Activated CD4-positive, CD25-positive, alpha-beta regulatory T cell treated with anti-CD3 and anti-CD28 coated beads, Interleukin-2, amount 50 U/mL, for 24 hours (primary cell): ENCODE data around the gene DDC.
"Not testable (repeated sequence)": the region's sequence is repeated elsewhere in the genome, so short reads cannot be mapped to it uniquely, and the experiment has no call there.

Experiments
- ATAC-seq, 2 donors: fragments of 150-1000 bp; cut with Tn5 transposase; one replicate each; pipeline ENCODE4 v1.10.0; 2021; ENCODE audit warnings: mild to moderate bottlenecking in 1 of 2, moderate library complexity in 1 of 2

DDC gene

GRCh38 chr7:50589364-50589763, 24.2 kb upstream of the DDC start:
- no peak for ATAC-seq

- ATAC-seq: no peak
These were observed 23.7 kb upstream of the DDC start for GRCh38 chr7:50588937-50589336.

DNA sequence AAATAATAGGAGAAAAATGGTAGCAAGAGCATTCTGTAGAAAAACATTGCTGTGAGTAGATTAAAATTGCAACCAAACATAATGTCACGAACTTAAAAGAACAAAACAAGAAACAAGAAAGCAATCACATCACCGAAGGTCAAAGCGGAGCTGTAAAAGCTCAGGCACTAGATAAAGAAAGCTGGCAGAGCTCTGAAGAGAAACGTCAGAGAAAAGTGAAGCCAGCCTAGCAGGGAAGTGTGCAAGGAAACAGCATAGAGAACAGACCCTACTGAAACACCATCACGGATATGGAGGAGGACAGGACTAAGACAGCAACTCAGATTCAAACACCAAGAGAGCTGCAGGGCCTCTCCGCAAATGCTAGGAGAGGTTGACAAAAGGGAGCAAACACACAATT, 22.5 kb upstream of the DDC start:
- ATAC-seq: no peak

- no peak for ATAC-seq
These were observed 19.7 kb upstream of the DDC start for GRCh38 chr7:50584793-50585408.

DNA sequence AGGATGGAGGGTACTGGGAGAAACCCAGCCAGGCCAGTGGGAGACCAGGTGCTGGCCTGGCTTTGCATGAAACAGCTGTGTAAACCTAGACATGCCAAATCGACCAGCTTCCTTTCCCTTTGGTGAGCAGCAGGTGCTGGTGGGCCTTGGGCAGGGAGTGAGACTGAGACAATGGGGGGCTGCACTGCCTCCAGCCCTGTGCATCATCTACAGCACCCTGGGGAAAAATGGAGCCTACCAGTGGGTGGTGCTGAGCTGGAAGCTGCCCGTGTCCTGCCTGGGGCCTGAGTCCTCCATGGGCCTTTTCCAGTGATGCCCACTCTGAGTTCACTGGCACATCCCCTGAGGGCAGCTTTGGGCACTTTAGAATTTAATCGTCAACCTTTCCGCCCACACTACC, 19.2 kb upstream of the DDC start:
- ATAC-seq: no peak

GRCh38 chr7:50583295-50583694, 18.1 kb upstream of the DDC start:
- ATAC-seq: not testable (repeated sequence)

DNA sequence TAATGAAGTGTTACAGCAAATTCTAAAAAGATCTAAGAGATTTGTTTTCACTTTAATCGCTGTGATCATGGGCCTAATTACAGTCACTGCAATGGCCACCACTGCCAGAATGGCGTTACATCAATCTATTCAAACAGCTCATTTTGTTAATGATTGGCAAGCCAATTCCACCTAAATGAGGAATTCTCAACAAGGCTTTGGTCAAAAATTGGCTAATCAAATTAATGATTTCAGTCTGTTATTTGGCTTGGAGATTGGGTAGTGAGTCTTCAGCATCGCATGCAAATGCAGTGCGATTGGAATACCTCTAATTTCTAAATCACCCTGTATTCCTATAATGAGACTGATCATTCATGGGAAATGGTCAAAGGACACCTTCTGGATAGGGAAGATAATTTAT, 17.1 kb upstream of the DDC start:
- not testable (repeated sequence) for ATAC-seq

GRCh38 chr7:50580666-50581065, 15.5 kb upstream of the DDC start:
- not testable (repeated sequence) for ATAC-seq

DNA sequence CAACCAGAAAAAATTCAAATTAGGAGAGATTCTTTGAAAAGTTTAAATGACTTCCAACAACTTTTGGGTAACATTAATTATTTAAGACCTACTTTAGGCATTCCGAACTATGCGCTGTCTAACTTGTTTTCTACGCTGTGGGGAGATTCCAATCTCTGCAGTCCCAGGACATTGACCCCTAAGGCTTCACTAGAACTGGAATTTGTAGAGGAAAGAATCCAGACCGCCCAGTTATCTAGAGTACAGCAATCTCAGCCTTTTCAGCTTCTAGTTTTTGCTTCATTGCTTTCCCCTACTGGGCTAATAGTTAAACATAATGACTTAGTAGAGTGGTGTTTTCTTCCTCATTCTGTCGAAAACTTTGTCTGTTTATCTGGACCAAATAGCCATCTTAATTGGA, 14.9 kb upstream of the DDC start:
- no peak for ATAC-seq

- not testable (repeated sequence) for ATAC-seq
These were observed 12.9 kb upstream of the DDC start for GRCh38 chr7:50578105-50578504.

GRCh38 chr7:50577569-50577968, 12.4 kb upstream of the DDC start:
- ATAC-seq: no peak

DNA sequence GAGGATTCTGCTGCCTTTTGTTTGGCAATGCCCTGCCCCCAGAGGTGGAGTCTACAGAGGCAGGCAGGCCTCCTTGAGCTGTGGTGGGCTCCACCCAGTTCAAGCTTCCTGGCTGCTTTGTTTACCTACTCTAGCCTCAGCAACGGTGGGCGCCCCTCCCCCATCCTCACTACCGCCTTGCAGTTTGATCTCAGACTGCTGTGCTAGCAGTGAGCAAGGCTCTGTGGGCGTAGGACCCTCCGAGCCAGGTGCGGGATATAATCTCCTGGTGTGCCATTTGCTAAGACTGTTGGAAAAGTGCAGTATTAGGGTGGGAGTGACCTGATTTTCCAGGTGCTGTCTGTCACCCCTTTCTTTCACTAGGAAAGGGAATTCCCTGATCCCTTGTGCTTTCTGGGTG, 11.2 kb upstream of the DDC start:
- ATAC-seq: not testable (repeated sequence)

GRCh38 chr7:50567715-50568261, 2.6 kb upstream of the DDC start:
- ATAC-seq: no peak

DNA sequence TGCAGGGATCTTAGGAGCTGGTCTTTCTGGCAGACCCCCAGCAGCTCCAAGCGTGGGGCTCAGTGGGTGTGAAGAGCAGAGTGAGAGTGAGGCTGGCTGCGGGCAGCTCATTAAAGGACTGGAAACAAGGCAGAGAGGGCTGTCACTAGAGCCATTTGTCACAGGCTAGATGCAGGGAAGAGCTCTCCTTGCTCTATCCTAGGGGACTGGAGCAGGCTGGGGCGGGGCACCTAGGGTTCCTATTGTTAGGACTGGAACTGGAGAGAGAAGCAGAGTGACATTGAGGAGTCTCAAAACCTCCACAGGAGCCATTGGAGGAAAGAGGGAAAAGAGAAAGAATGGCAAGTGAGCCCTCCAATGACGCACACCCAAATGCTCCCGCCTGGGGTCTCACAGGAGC, 772 bp upstream of the DDC start:
- no peak for ATAC-seq

- ATAC-seq: no peak
These were observed 333 bp upstream of the DDC start for GRCh38 chr7:50565559-50565916.

DNA sequence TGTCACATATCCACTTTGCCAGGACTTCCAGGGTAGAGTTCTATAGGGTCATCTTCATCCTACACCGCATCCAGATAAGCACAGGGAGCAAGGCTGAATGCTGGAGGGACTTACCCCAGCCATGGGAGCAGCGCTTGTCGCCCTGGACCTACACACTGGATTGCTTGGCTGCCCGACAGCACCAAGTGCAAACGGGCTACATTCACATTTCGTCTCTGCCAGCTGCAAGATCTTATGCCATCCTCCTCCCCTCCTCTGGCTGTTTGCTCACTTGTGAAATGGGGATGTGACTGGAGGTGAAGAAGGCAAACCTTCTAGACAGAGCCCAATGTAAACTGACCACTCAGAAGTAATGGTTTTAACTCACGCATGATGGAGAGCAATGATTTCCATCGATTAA, 1.0 kb downstream of the DDC start:
- no peak for ATAC-seq

DNA sequence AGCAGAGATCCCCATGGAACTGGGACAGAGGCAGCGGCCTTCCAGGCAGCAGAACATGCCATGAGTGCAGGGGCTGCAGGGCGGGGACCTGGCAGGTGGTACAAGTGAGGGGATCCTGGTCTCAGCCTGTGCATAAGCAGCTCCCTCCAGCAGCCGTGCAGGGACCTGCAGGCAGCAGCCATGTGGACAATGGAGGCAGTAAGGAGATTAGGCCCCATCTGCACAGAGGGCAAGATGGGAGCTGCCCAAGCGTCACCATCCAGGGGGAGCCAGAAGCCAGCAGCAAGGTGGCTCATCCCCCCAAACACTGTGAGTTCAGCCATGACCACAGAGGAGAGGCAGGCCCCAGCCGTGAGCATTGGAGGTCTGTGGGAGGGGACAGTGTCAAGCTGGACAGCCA, 3.1 kb downstream of the DDC start:
- ATAC-seq: no peak

DNA sequence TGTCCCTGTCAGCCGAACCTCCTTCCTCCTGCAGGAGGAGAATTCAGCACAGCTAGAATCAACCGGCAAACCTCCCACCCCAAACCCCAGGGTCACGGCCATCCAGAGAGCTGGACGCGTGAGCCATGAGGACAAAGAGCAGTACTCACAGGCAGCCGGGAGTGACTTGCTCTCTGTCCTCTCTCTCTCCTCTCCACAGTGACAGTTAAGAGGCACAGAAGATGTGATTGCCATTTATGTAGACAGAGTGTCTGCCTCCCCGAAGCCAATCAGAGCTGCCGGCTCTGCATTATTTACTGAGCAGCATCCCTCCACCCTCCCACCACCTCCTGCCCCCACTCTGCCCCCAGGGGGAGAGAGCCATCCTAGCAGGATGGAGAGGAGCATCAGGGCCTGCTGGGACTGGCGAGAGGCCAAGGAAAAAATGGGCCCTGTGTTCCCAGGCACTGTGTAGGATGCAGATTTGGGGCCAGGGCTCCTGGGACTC, 4.3 kb downstream of the DDC start:
- no peak for ATAC-seq

- no peak for ATAC-seq
These were observed 5.3 kb downstream of the DDC start for GRCh38 chr7:50559881-50560280.

- no peak for ATAC-seq
These were observed 6.7 kb downstream of the DDC start for GRCh38 chr7:50558294-50559053.

GRCh38 chr7:50557099-50557498, 8.1 kb downstream of the DDC start:
- ATAC-seq: no peak

DNA sequence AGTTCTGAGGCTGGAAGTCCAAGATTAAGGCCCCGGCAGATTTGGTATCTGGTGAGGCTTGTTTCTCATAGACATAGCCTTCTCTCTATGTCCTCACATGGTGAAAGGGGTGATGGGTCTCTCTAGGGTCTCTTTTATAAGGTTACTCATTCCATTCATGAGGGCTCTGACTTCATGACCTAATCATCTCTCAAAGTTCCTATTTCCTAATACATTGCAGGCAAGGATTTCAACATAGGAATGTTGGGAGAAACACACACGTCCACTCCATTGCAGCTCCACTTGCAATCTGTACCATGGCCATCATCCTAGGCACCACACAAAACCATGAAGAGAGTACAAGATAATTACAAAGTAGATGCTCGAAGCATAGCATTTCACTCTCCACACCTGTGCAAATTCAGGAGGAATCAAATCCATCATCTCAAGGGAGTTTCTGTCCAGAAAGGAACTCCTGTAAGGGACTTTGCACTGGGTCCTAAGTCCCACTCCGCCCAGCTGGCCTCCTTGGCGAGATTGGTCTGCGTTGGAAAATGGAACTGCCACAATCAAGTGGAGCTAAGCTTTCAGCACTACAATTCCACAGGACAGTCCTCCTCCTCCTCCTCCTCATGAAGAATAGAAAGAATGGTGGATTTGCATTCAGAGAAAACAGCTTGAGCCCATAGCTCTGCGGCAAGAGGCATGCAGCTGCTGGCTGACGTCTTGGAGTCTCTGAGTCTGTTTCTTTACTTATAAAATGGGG, 8.8 kb downstream of the DDC start:
- ATAC-seq: no peak

DNA sequence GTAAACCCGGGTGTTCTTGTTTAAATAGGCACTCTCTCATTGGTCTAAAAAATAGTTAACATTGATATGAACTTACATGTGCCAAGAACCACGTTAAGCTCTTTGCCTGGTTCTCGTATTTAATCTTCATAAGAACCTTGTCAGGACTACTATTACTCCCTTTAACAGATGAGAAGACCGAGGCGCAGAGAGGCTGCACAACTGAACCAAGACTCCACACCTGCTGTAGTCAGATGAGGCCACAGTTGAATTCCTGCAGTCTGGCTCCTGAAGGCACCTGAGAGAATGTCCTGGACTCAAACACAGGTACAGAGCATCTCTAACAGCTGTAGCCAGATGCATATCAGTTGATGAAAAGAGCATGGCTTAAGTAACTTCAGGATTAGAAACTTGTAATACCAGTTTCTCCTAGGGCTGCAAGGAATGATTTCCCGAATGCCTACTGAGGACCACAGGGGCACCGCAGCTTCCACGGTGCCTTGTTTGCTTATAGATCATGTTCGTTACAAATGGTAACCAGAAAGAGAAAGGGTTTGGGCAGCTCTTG, 9.5 kb downstream of the DDC start:
- no peak for ATAC-seq
